Naive thymus-derived CD8-positive, alpha-beta T cell (primary cell): Measurements from ENCODE around the gene TERB1. TPM values are rescaled to one million over a fixed set of nuclear protein-coding genes. Genes with fewer than 3 reads are reported as not detected.
A peak's percentile ranks its signal among the peaks of the same experiment; 100 is the strongest.

Source experiments
- ATAC-seq, 2 donors: fragments of 150-1000 bp; cut with Tn5 transposase in 1 of 2; sonication (Bioruptor Pico), chemical (Tn5 transposase) in 1 of 2; 1 replicate in 1 of 2; 2 replicates in 1 of 2; pipeline ENCODE4 v1.10.0; 2021; ENCODE audit warnings: mild to moderate bottlenecking in 2 of 2, moderate library complexity in 2 of 2
- POLR2A ChIA-PET: fragments of 350-600 bp; sonication (Branson Sonifier 250); formaldehyde crosslinking; loops from one replicate; lab custom pipeline; 2021; ENCODE audit warnings: antibody characterized with exemption; lab: Charles Lee
- DNase-seq, 10 donors: peaks; one replicate each; pipeline versions ENCODE4 v3.0.0 to v3.0.0-alpha.2; 2020 to 2022
- H3K27ac Mint-ChIP-seq, 10 donors: one replicate each; pipeline ENCODE4 v1.8.0; 2020 to 2022; ENCODE audit warnings: mild to moderate bottlenecking in 10 of 10, mixed read lengths in 10 of 10, moderate library complexity in 4 of 10, inconsistent platforms in 1 of 10
- H3K27me3 Mint-ChIP-seq, 5 donors: one replicate each; pipeline ENCODE4 v1.8.0; 2021 to 2022; ENCODE audit warnings: mixed read lengths in 5 of 5
- H3K36me3 Mint-ChIP-seq, 3 donors: one replicate each; pipeline ENCODE4 v1.8.0; 2020 to 2022; ENCODE audit warnings: mixed read lengths in 3 of 3, mild to moderate bottlenecking in 2 of 3, inconsistent platforms in 1 of 3
- H3K4me1 Mint-ChIP-seq, 4 donors: one replicate each; pipeline ENCODE4 v1.8.0; 2021 to 2022; ENCODE audit warnings: mixed read lengths in 4 of 4
- H3K4me3 Mint-ChIP-seq, 10 donors: one replicate each; pipeline ENCODE4 v1.8.0; 2020 to 2022; ENCODE audit warnings: mild to moderate bottlenecking in 10 of 10, mixed read lengths in 10 of 10, moderate library complexity in 6 of 10, inconsistent platforms in 1 of 10
- H3K9me3 Mint-ChIP-seq, 9 donors: one replicate each; pipeline ENCODE4 v1.8.0; 2020 to 2022; ENCODE audit warnings: mixed read lengths in 9 of 9, mild to moderate bottlenecking in 3 of 9, inconsistent platforms in 1 of 9, moderate library complexity in 1 of 9
- polyA plus RNA-seq, 3 donors: library from polyadenylated mRNA; unstranded; fragments of 300-500 nt; fragmentation: Illumina TruSeq; gene quantifications; one replicate each; pipeline ENCODE4 v1.2.3, GENCODE V29; 2021
- total RNA-seq, 8 experiments: library from RNA in 2 of 8; stranded (reverse) in 2 of 8; gene quantifications; one replicate each; pipeline ENCODE4 v1.2.3 and lab custom pipeline; 2021 to 2026

The TERB1 gene
- total and polyA plus RNA-seq, 5 experiments from 2014 or later, result 0.25 to 0.81 TPM; not detected in 3

- peak overlapping the region in 5 of 10 donors; percentile 14 to 87 (median 82) for H3K4me3 Mint-ChIP-seq
- H3K9me3 Mint-ChIP-seq, result no peaks in the 10 kb centered on the region
- H3K27me3 Mint-ChIP-seq, result peaks cover 2 to 8% (median 2%) of the 10 kb centered on the region in 5 donors
- no peak for DNase-seq
- peaks cover 0 to 16% (median 3%) of the 10 kb centered on the region in 3 donors for H3K36me3 Mint-ChIP-seq
- POLR2A ChIA-PET, result interaction anchor here (1.4 to 2.9 kb wide), 2 partner anchors 9 to 78 kb away, joined by 3 to 9 read pairs; partner anchors contain the start of gene NAE1
- peak overlapping the region in 2 of 10 donors; percentile 24 to 41 for H3K27ac Mint-ChIP-seq
- ATAC-seq, result no peak
- peaks cover 21 to 37% (median 34%) of the 10 kb centered on the region in 4 donors for H3K4me1 Mint-ChIP-seq
Measured at GRCh38 chr16:66752958-66753357, 48.4 kb downstream of the TERB1 start.

- Mint-ChIP-seq H3K9me3 (no peaks in the 10 kb centered on the region), H3K27ac (peak overlapping the region in 9 of 10 donors; percentile 38 to 94 (median 89)), H3K4me3 (peak overlapping the region; percentile 77 to 87 (median 81)), H3K36me3 (peaks cover 0 to 21% (median 3%) of the 10 kb centered on the region in 3 donors), H3K4me1 (peaks cover 21 to 39% (median 38%) of the 10 kb centered on the region in 4 donors), H3K27me3 (peaks cover 2 to 8% (median 2%) of the 10 kb centered on the region in 5 donors)
- DNase-seq (no peak), ATAC-seq (no peak)
- POLR2A ChIA-PET, result interaction anchor here (0.9 to 2.9 kb wide), 9 partner anchors 10 to 230 kb away, joined by 3 to 9 read pairs (median 3); partner anchors contain the start of genes CKLF, CMTM3 and NAE1
Measured at GRCh38 chr16:66752379-66752778, 49.0 kb downstream of the TERB1 start.

- POLR2A ChIA-PET, result interaction anchor here (0.8 to 2.9 kb wide), 11 partner anchors 10 to 230 kb away, joined by 3 to 9 read pairs (median 3); partner anchors contain the start of genes CKLF, CMTM3 and NAE1
- ATAC-seq (peak; percentile 1), DNase-seq (no peak)
- no peaks in the 10 kb centered on the region for H3K9me3 Mint-ChIP-seq
- peak overlapping the region; percentile 69 to 94 (median 90) for H3K27ac Mint-ChIP-seq
- H3K4me1 Mint-ChIP-seq, result peaks cover 21 to 43% (median 39%) of the 10 kb centered on the region in 4 donors
- H3K4me3 Mint-ChIP-seq, result peak overlapping the region; percentile 77 to 87 (median 81)
- peaks cover 0 to 25% (median 3%) of the 10 kb centered on the region in 3 donors for H3K36me3 Mint-ChIP-seq
- peaks cover 2 to 8% (median 2%) of the 10 kb centered on the region in 5 donors for H3K27me3 Mint-ChIP-seq
Measured at GRCh38 chr16:66751992-66752322, 49.4 kb downstream of the TERB1 start.

GRCh38 chr16:66751303-66751991 is 49.9 kb downstream of the TERB1 start, which contains the start of gene DYNC1LI2:
TSS of gene DYNC1LI2 (minus strand) at chr16:66751609. CDS start at chr16:66751591, 18 bp downstream.
- DNase-seq (peak; percentile 65 to 91 (median 84)), ATAC-seq (peak; percentile 93 to 94)
- peaks cover 21 to 48% (median 42%) of the 10 kb centered on the region in 4 donors for H3K4me1 Mint-ChIP-seq
- H3K36me3 Mint-ChIP-seq, result peaks cover 0 to 30% (median 3%) of the 10 kb centered on the region in 3 donors
- H3K9me3 Mint-ChIP-seq, result no peaks in the 10 kb centered on the region
- peak within 1 kb of the TSS; percentile 69 to 96 (median 94) for H3K27ac Mint-ChIP-seq
- H3K27me3 Mint-ChIP-seq, result peaks cover 2 to 8% (median 2%) of the 10 kb centered on the region in 5 donors
- H3K4me3 Mint-ChIP-seq, result peak within 1 kb of the TSS; percentile 77 to 94 (median 90)
- POLR2A ChIA-PET, result interaction anchor here (0.8 to 2.9 kb wide), 13 partner anchors 10 to 229 kb away, joined by 3 to 9 read pairs (median 3); partner anchors contain the start of genes CKLF, CMTM3 and NAE1

- Mint-ChIP-seq H3K4me3 (peak overlapping the region; percentile 77 to 94 (median 90)), H3K4me1 (peaks cover 24 to 52% (median 44%) of the 10 kb centered on the region in 4 donors), H3K27me3 (peaks cover 2 to 8% (median 2%) of the 10 kb centered on the region in 5 donors), H3K27ac (peak overlapping the region; percentile 69 to 96 (median 94)), H3K36me3 (peaks cover 0 to 34% (median 3%) of the 10 kb centered on the region in 3 donors), H3K9me3 (no peaks in the 10 kb centered on the region)
- ATAC-seq (peak in 1 of 2 donors; percentile 17), DNase-seq (peak in 2 of 10 donors; percentile 11 to 18)
- POLR2A ChIA-PET, result interaction anchor here (0.8 to 2.9 kb wide), 9 partner anchors 11 to 229 kb away, joined by 3 to 9 read pairs (median 4); partner anchors contain the start of genes CMTM3 and NAE1
Measured at GRCh38 chr16:66751053-66751302, 50.4 kb downstream of the TERB1 start.

GRCh38 chr16:66750279-66751052 is 50.9 kb downstream of the TERB1 start:
- Mint-ChIP-seq H3K9me3 (no peaks in the 10 kb centered on the region), H3K4me3 (peak overlapping the region; percentile 77 to 94 (median 90)), H3K27me3 (peaks cover 2 to 8% (median 2%) of the 10 kb centered on the region in 5 donors), H3K36me3 (peaks cover 0 to 34% (median 3%) of the 10 kb centered on the region in 3 donors), H3K27ac (peak overlapping the region; percentile 69 to 96 (median 94)), H3K4me1 (peaks cover 24 to 53% (median 45%) of the 10 kb centered on the region in 4 donors)
- no peak for ATAC-seq
- POLR2A ChIA-PET, result interaction anchor here (0.9 to 2.1 kb wide), 7 partner anchors 13 to 228 kb away, joined by 3 to 7 read pairs (median 4); partner anchors contain the start of gene CMTM3
- no peak for DNase-seq

GRCh38 chr16:66746682-66747081 is 54.7 kb downstream of the TERB1 start:
- H3K27me3 Mint-ChIP-seq, result no peaks in the 10 kb centered on the region
- H3K27ac Mint-ChIP-seq, result peak overlapping the region in 5 of 10 donors; percentile 41 to 76 (median 63)
- peak overlapping the region in 4 of 10 donors; percentile 10 to 34 (median 23) for H3K4me3 Mint-ChIP-seq
- H3K9me3 Mint-ChIP-seq, result no peaks in the 10 kb centered on the region
- POLR2A ChIA-PET, result no interaction called here
- ATAC-seq (no peak), DNase-seq (no peak)
- peaks cover 0 to 68% (median 3%) of the 10 kb centered on the region in 3 donors for H3K36me3 Mint-ChIP-seq
- peaks cover 20 to 54% (median 39%) of the 10 kb centered on the region in 4 donors for H3K4me1 Mint-ChIP-seq

- no peak for ATAC-seq
- POLR2A ChIA-PET, result no interaction called here
- Mint-ChIP-seq H3K4me1 (peaks cover 23 to 57% (median 41%) of the 10 kb centered on the region in 4 donors), H3K36me3 (peaks cover 2 to 73% (median 3%) of the 10 kb centered on the region in 3 donors), H3K27me3 (no peaks in the 10 kb centered on the region), H3K27ac (peak overlapping the region in 4 of 10 donors; percentile 21 to 71 (median 50)), H3K9me3 (no peaks in the 10 kb centered on the region), H3K4me3 (peak overlapping the region in 2 of 10 donors; percentile 6 to 17)
- DNase-seq, result no peak
Measured at GRCh38 chr16:66746048-66746447, 55.3 kb downstream of the TERB1 start.

- Mint-ChIP-seq H3K4me3 (no peak overlapping the region), H3K27me3 (no peaks in the 10 kb centered on the region), H3K36me3 (peaks cover 0 to 85% (median 4%) of the 10 kb centered on the region in 3 donors), H3K4me1 (peaks cover 12 to 47% (median 25%) of the 10 kb centered on the region in 4 donors), H3K27ac (peak overlapping the region in 2 of 10 donors; percentile 33 to 49), H3K9me3 (no peaks in the 10 kb centered on the region)
- ATAC-seq, result no peak
- POLR2A ChIA-PET, result interaction anchor here (0.9 kb wide), 1 partner anchor 10 kb away, joined by 3 read pairs; the partner anchor contains the start of gene DYNC1LI2
- no peak for DNase-seq
Measured at GRCh38 chr16:66741950-66742808, 59.2 kb downstream of the TERB1 start.

GRCh38 chr16:66741169-66741900 is 60.0 kb downstream of the TERB1 start:
- Mint-ChIP-seq H3K27ac (no peak overlapping the region), H3K36me3 (peaks cover 0 to 85% (median 4%) of the 10 kb centered on the region in 3 donors), H3K9me3 (no peaks in the 10 kb centered on the region), H3K4me1 (peaks cover 12 to 40% (median 21%) of the 10 kb centered on the region in 4 donors), H3K27me3 (no peaks in the 10 kb centered on the region), H3K4me3 (no peak overlapping the region)
- DNase-seq (no peak), ATAC-seq (no peak)
- POLR2A ChIA-PET, result interaction anchor here (0.9 kb wide), 1 partner anchor 11 kb away, joined by 3 read pairs; the partner anchor contains the start of gene DYNC1LI2
